Heart left ventricle (tissue), 13 donors: ENCODE results near the gene GCM1.

ENCODE experiments used
- CTCF ChIP-seq, 12 donors: fragments of 200-600 bp; sonication (generic) in 4 of 12; IDR thresholded peaks; one replicate each; pipeline versions ENCODE4 v1.5.0 to v1.8.0; 2018 to 2022; ENCODE audit warnings: antibody characterized with exemption in 12 of 12, mild to moderate bottlenecking in 5 of 12
- POLR2A ChIP-seq, 2 donors: fragments of 450-650 bp; IDR thresholded peaks; one replicate each; pipeline ENCODE4 v1.6.1; 2017; ENCODE audit warnings: antibody characterized with exemption in 2 of 2, mild to moderate bottlenecking in 2 of 2, moderate library complexity in 2 of 2
- donor health status: ischemic (EF 13 %, LVEDD 7.1; RV severe dilation, severe dysfunction).
- donor health status: DM: no; HTN: yes; CAD: no.
- donor health status: DM: no; HTN: no; CAD: no.
- donor health status: ischemic (EF 25% LVEDD 6.9; RV normal size, moderate dysfunction).
- donor health status: ischemic (EF 25% LVEDD 5.7; RV mildly dilated, moderate dysfunction).
- donor health status: ischemic (EF 35%, LVEDD 5.7; RV mildly dilated, moderate dysfunction).
- donor health status: nonischemic (EF 11% LVEDD 7.7; RV severe dilation, severe dysfunction).
- donor health status: DM: yes; HTN: yes; CAD: no.
- donor health status: PGD.
- donor health status: ischemic (EF 29% LVEDD 5.4; RV normal size, mild dysfunction).
- donor health status: nonischemic (EF 23%, LVEDD 6.1; RV moderate dilation, normal function).

GRCh38 chr6:53124131-53124800 lies 24.4 kb downstream of the GCM1 start:
- no peak for TF ChIP-seq CTCF (IDR thresholded peaks at IDR 0.05)
- no peak for TF ChIP-seq POLR2A (IDR thresholded peaks at IDR 0.05)
